Measurements from ENCODE around the gene KNCN.
A peak's percentile ranks its signal among the peaks of the same experiment; 100 is the strongest.

GRCh38 chr1:46575300-46575699, 23.9 kb upstream of the KNCN start:
- TF ChIP-seq SUZ12 (IDR thresholded peaks at IDR 0.05) (no peak), FOXK2 (IDR thresholded peaks at IDR 0.05) (no peak), PKNOX1 (IDR thresholded peaks at IDR 0.05) (peak; percentile 78), SP1 (IDR thresholded peaks at IDR 0.05) (no peak), HDGF (IDR thresholded peaks at IDR 0.05; ENCODE audit: borderline replicate concordance) (no peak), ELF4 (IDR thresholded peaks at IDR 0.05) (no peak), FOXM1 (IDR thresholded peaks at IDR 0.05; ENCODE audit: borderline replicate concordance) (no peak), FOXA1 (IDR thresholded peaks at IDR 0.05) (no peak), CTBP1 (IDR thresholded peaks at IDR 0.05; ENCODE audit: borderline replicate concordance) (no peak), LEF1 (IDR thresholded peaks at IDR 0.05; ENCODE audit: borderline replicate concordance) (no peak), ARNT (IDR thresholded peaks at IDR 0.05) (no peak), NFRKB (IDR thresholded peaks at IDR 0.05) (no peak), ZNF384 (IDR thresholded peaks at IDR 0.05) (no peak), TARDBP (IDR thresholded peaks at IDR 0.05) (no peak)

Measured in HEK293T (cell line).